ENCODE data around the gene SF3B3.

Gene SF3B3

DNA sequence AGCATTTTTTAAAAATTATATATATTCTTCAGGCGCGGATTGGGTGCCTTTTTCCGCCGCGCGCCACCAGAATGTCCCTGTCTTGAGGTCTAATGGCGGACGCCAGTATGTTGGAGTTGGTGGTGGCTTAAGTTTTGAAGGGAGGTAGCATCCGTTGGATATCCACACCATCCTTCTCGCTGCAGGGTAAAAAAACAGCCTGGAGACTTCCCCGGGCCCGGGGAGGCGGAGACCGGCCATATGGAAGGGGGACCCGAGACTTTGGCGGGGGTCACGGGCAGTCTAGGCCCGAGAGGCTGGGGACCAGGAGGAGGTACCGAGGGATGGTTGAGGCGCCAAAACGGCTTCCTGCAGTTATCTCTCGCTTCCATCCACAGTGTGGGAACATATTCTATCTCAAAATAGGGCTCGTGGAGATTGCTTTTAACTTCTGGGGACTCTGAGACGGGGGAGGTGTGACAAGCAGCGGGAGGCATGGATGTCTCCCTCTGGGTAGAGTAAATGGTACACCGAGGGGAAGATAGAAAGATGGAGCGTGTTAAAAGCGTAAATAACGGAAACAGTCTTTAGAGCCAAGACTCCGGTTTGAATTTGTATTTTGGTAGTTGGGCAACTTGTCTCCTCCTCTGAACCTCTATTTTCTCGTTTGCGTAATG lies at the start of gene SF3B3:
Gene SF3B3, plus strand, starts transcription at position 74 of the 656 bp plus-strand sequence. CDS start 2,841 bp downstream, outside the sequence.
- peak; percentile 71 for DNase-seq

DNA sequence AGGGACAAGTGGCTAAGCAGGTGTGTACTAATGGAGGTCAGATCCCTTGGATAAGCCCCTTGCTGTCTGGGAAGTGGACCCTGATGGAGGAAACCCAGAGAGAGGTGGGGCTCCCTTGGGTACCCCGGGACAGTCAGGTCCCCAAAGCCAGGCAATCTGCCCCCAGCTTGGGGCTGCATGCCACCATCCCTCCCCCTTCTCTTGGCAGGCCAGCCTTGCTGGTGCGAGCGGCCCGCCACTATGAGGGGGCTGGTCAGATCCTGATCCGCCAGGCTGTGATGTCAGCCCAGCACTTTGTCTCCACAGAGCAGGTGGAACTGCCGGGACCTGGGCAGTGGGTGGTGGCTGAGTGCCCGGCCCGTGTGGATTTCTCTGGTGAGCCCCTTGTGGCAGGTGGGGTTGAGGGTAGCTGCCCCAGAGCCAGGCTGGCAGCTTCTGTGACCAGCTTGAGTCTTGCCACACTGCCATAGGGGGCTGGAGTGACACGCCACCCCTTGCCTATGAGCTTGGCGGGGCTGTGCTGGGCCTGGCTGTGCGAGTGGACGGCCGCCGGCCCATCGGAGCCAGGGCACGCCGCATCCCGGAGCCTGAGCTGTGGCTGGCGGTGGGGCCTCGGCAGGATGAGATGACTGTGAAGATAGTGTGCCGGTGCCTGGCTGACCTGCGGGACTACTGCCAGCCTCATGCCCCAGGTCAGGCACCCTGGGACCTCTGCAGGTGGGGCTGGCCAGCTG lies 49.1 kb upstream of the SF3B3 start:
- no peak for DNase-seq

DNA sequence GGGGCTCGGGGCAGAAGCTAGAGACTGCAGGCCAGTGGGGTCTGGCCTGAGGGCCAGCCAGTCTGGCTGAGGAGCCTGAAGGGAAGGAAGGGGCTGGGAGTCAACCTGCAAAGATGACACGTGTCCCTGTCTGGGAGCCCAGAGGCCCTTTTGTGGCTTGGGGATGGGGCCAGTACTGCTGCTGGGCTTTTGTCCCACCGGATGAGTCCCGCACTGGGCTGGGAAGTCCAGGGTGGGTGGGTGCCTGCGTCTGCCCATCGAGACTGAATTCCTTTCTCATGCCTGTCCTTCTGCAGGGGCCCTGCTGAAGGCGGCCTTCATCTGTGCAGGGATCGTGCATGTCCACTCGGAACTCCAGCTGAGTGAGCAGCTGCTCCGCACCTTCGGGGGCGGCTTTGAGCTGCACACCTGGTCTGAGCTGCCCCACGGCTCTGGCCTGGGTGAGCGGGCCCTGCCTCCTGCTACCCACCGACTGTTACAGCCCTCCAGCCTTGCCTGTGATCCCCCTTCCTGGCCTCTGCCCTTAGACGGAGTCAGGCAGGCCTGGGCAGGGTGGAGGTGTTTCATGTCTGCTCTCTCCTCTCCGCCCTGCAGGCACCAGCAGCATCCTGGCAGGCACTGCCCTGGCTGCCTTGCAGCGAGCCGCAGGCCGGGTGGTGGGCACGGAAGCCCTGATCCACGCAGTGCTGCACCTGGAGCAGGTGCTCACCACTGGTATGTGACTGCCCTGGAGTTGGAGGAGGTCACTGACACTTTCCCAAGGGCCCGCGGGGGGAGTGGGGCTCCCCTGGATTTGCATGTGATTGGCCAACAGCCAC lies 48.4 kb upstream of the SF3B3 start:
- no peak for DNase-seq

GRCh38 chr16:70476272-70477020 lies 47.2 kb upstream of the SF3B3 start:
- peak; percentile 28 for DNase-seq

- no peak for DNase-seq
Observed at GRCh38 chr16:70478169-70478568, 45.4 kb upstream of the SF3B3 start.

DNA sequence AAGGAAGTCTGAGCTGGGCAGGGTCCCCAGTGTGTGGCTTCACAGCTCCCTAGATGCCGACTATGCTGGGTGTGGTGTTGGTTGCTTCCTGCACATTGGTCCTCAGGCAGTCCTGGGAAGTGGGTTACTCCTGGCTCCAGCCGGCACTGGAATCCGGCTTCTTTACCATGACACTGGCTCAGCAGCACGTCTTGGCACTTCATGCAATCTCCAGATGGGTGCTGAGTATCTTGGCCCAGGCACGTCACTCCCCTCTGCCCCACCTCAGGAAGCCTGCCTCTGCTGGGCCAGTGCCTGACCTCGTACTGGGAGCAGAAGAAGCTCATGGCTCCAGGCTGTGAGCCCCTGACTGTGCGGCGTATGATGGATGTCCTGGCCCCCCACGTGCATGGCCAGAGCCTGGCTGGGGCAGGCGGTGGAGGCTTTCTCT lies 44.7 kb upstream of the SF3B3 start:
- no peak for DNase-seq

GRCh38 chr16:70480127-70481105 lies 43.2 kb upstream of the SF3B3 start:
- DNase-seq: no peak

DNA sequence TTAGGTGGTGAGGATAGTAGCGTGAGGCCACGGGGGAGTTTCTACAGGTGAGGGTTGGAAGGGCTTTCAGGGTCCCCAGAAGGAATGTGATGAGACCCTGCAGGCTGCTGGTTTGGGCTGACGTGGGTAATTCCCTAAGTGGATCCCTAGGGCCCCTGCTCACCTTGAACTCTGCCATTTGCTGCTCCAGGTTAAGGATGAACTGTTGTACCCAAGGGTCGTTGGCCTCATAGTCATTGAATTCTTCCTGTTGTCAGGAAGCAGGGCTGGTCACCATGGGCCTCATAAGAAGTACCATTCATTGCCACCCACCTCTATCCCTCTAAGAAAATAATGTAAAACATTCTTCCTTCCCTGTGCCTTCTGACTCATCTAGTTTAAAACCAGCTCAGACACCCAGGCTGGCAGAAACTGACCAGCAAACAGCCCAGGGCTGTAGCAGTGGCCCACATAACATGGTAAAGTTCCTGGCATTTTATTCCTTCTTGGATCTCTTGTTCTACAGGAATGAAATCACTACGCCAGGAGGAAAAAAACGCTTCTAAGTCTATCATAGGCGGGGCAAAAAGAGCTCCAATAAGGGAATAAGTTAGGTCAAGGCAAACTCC lies 41.6 kb upstream of the SF3B3 start:
- DNase-seq: no peak

DNA sequence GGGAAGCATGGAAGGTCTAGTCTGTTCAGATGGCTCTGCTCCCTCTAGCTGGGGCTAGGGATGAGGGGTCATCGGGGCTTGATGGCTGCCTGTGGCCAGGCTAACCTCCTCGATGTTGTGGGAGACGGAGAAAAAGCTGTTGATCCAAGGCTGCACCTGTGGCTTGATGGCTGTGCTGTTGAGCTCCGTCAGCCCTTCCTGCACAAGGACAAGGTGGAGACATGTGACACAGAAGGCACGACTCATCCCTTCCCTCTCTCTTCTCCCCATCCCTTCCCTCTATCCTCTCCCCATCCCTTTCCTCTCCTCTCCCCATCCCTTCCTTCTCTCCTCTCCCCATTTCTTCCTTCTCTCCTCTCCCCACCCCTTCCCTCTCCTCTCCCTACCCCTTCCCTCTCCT lies 41.0 kb upstream of the SF3B3 start:
- no peak for DNase-seq

GRCh38 chr16:70483426-70483825 lies 40.2 kb upstream of the SF3B3 start:
- no peak for DNase-seq

DNA sequence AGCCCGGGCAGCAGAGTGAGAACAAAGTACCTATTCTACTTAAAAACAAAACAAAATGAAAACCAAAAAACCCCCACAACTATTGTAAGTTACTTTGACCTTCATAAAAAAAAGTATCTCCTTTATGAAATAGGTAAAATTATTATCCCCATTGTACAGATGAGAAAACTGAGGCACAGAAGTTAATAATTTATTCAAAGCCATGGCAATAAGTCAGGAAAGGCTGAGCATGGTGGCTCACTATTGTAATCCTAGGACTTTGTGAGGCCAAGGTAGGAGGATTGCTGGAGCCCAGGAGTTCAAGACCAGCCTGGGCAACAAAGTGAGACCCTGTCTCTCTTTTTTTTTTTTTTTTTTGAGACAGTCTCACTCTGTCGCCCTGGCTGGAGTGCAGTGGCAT lies 38.7 kb upstream of the SF3B3 start:
- no peak for DNase-seq

DNA sequence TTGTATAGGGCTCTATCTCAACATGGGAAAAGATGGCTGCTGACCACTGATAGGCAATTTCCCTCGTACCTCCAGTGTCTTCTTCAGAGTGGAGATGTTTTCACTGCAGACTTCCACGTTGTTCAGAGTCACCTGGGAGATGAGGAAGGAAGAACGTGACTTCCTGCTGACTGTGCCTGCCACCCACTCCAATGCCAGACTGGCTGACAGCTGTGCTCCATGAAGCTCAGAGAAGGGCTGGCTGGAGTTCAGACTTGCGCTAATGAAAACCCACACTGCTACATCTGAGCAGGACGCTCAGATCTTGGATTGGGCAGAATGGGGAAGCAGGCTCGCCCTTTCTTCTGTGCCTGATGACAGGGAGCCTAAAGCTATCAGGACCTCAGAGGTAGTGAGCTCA lies 33.4 kb upstream of the SF3B3 start:
- no peak for DNase-seq

- no peak for DNase-seq
Observed at GRCh38 chr16:70493802-70494201, 29.8 kb upstream of the SF3B3 start.

DNA sequence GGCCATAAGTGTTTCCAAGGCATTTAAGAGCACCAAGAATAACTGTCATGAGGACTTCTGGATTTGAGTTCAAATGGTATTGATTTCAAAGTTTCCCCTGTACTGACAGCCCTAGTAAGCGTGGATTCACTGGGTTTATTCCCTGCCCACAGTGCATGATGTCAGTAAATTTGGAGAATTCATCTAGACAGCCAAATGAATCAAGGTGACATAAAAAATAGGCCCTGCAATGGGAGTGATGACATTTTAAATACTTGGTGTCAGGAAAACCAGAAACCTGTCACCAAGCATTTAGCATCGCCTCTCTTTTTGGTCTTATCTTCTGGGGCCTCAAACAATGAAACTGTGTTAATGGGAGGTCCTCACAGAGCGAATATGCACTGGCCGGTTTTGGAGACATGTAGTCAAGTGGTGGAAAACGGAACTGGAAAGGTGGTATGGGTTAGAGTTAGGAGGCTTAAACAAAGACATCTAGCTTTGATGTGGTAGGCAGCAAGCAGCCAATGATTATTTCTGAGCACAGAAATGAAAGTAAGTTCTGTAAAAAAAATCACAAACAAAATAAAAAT lies 29.3 kb upstream of the SF3B3 start:
- no peak for DNase-seq

DNA sequence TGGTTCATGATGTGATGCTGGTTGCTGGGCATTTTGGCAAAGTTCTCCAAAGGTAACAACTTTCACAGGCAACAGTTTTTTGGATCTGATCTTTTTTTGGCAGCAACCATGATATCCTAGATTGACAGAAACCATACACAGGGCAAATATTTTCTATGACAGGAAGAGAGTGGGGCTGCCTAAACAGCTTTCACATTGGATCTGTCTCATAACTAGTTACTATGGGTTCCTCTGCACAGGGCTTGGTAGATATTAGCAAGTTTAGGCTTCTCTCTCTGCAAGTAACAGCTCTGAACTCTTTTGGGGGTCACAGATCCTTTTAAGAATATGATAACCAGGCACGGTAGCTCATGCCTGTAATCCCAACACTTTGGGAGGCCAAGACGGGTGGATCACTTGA lies 28.8 kb upstream of the SF3B3 start:
- DNase-seq: no peak

DNA sequence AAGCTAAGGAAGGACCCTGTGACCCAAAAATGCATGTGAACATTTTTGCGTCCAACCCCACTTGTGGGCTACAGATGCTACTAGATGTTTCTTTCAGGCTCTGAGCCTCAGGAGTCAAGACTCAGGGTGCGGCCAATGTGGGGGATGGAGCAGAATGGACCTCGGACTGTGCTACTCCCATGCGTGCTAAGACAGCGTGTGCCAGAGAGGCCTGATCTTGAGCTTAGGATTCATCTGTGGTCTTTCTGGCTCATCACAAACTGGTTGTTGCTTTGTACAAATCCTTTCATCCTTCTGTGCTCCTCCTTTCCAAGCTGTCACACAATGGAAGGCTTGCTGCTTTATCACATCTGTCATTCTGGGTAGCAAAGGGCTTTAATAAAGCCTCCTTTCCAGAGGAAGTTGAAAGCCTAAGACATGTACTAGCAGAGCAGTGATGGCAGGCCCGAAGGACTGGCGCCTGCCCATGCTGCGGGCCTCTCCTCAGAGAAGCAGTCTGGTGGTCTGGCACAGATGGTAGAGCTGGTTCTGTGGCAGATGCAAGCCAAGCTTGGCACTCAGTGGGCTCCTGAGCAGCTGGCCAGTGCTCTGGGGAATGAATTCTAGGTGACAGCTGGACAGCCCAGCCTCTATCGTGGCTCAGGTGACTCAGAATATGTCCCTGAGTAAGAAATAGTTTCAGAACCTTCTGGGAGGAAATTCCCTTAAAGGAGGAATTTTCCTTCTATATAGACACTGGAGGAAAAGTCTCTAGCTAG lies 28.0 kb upstream of the SF3B3 start:
- no peak for DNase-seq

DNA sequence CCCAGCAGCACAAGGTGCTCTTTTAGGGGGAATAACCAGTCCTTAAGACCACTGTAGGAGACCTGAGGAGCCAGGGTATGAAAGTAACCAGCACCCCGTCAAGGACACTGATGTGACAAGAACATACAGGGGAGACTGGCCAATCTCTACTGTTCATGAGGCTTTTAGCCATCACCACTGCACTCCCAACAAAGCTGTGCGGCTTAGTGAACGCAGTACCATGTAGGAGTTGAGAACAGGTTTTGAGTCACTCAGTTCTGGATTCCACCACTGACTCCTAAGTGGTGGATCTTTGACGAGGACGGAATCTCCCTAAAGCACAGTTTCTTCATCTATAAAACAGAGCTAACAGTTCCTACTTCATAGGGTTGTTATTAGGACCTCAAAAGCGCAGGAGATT lies 27.1 kb upstream of the SF3B3 start:
- no peak for DNase-seq

- DNase-seq: no peak
Observed at GRCh38 chr16:70508752-70509151, 14.9 kb upstream of the SF3B3 start.

GRCh38 chr16:70510216-70510615 lies 13.4 kb upstream of the SF3B3 start:
- no peak for DNase-seq

GRCh38 chr16:70511833-70512232 lies 11.8 kb upstream of the SF3B3 start:
- DNase-seq: no peak
